ENCODE measurements around the gene MS4A10. TPM values are rescaled to one million over a fixed set of nuclear protein-coding genes. Genes with fewer than 3 reads are reported as not detected.

MS4A10 gene
- total RNA-seq, 1 donor from 2014 or later, result not detected

GRCh38 chr11:60762851-60763691 lies 22.1 kb upstream of the MS4A10 start:
- Histone ChIP-seq H3K36me3 (ENCODE audit: control insufficient read depth, insufficient read depth, low read length) (no peaks in the 10 kb centered on the region), H3K27me3 (ENCODE audit: control insufficient read depth, insufficient read depth, low read length) (no peaks in the 10 kb centered on the region), H3K4me3 (ENCODE audit: low read depth, low read length) (no peak overlapping the region)
- DNase-seq (ENCODE audit: low read depth), result no peak
- TF ChIP-seq CTCF (IDR thresholded peaks at IDR 0.05; ENCODE audit: insufficient read depth, low read length, poor library complexity, severe bottlenecking), result peak; percentile 29

- no peak overlapping the region for H3K4me3 ChIP-seq (ENCODE audit: low read depth, low read length)
- no peak for TF ChIP-seq CTCF (IDR thresholded peaks at IDR 0.05; ENCODE audit: insufficient read depth, low read length, poor library complexity, severe bottlenecking)
These were observed 21.3 kb upstream of the MS4A10 start for GRCh38 chr11:60763692-60764369.

GRCh38 chr11:60764879-60765278 lies 20.3 kb upstream of the MS4A10 start:
- TF ChIP-seq CTCF (IDR thresholded peaks at IDR 0.05; ENCODE audit: insufficient read depth, low read length, poor library complexity, severe bottlenecking), result no peak
- Histone ChIP-seq H3K4me3 (ENCODE audit: low read depth, low read length) (no peak overlapping the region), H3K27me3 (ENCODE audit: control insufficient read depth, insufficient read depth, low read length) (no peaks in the 10 kb centered on the region), H3K36me3 (ENCODE audit: control insufficient read depth, insufficient read depth, low read length) (no peaks in the 10 kb centered on the region)
- no peak for DNase-seq (ENCODE audit: low read depth)

More at GRCh38 chr11:60763692-60764369, 21.3 kb upstream of the MS4A10 start:
- DNase-seq (ENCODE audit: low read depth), result no peak
- Histone ChIP-seq H3K36me3 (ENCODE audit: control insufficient read depth, insufficient read depth, low read length) (no peaks in the 10 kb centered on the region), H3K27me3 (ENCODE audit: control insufficient read depth, insufficient read depth, low read length) (no peaks in the 10 kb centered on the region)

GRCh38 chr11:60765355-60765754 lies 19.8 kb upstream of the MS4A10 start:
- no peak for DNase-seq (ENCODE audit: low read depth)
- no peak for TF ChIP-seq CTCF (IDR thresholded peaks at IDR 0.05; ENCODE audit: insufficient read depth, low read length, poor library complexity, severe bottlenecking)
- Histone ChIP-seq H3K27me3 (ENCODE audit: control insufficient read depth, insufficient read depth, low read length) (no peaks in the 10 kb centered on the region), H3K4me3 (ENCODE audit: low read depth, low read length) (no peak overlapping the region), H3K36me3 (ENCODE audit: control insufficient read depth, insufficient read depth, low read length) (no peaks in the 10 kb centered on the region)

- Histone ChIP-seq H3K27me3 (ENCODE audit: control insufficient read depth, insufficient read depth, low read length) (no peaks in the 10 kb centered on the region), H3K36me3 (ENCODE audit: control insufficient read depth, insufficient read depth, low read length) (no peaks in the 10 kb centered on the region), H3K4me3 (ENCODE audit: low read depth, low read length) (no peak overlapping the region)
- no peak for DNase-seq (ENCODE audit: low read depth)
- TF ChIP-seq CTCF (IDR thresholded peaks at IDR 0.05; ENCODE audit: insufficient read depth, low read length, poor library complexity, severe bottlenecking), result no peak
These were observed 18.6 kb upstream of the MS4A10 start for GRCh38 chr11:60766547-60766946.
